HG03565 (cell line): ENCODE results near the gene PPM1H.
A peak's percentile ranks its signal among the peaks of the same experiment; 100 is the strongest.

Experiments
- ATAC-seq: cut with Tn5 transposase; IDR thresholded peaks from one replicate; pipeline ENCODE4 v1.9.1; 2021; ENCODE audit warnings: mild to moderate bottlenecking, moderate library complexity; ENCODE audit not compliant: unreplicated experiment

PPM1H gene

GRCh38 chr12:62627181-62627580 lies 307.8 kb downstream of the PPM1H start:
- ATAC-seq: no peak

- ATAC-seq: no peak
These were observed 309.7 kb downstream of the PPM1H start for GRCh38 chr12:62625228-62625627.

GRCh38 chr12:62622177-62622576 lies 312.8 kb downstream of the PPM1H start:
- no peak for ATAC-seq

- no peak for ATAC-seq
These were observed 313.8 kb downstream of the PPM1H start for GRCh38 chr12:62621101-62621638.

- no peak for ATAC-seq
These were observed 316.0 kb downstream of the PPM1H start for GRCh38 chr12:62618930-62619329.

- no peak for ATAC-seq
These were observed 316.6 kb downstream of the PPM1H start for GRCh38 chr12:62618319-62618718.

GRCh38 chr12:62613081-62613480 lies 321.9 kb downstream of the PPM1H start:
- no peak for ATAC-seq

DNA sequence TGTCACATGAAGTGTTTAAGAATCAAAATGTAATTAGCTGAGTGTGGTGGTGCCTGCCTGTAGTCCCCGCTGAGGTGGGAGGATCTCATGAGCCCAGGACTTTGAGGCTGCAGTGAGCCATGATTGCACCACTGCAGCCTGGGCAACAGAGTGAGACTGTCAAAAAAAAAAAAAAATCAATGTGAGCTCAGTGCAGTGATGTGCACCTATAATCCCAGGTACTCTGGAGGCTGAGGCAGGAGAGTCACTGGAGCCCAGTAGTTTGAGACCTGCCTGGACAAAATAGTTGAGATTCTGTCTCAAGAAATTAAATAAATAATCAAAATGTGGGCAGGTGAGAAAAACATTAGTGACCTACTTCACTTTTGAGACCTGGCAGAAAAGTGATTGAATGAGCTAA lies 328.3 kb downstream of the PPM1H start:
- ATAC-seq: no peak

- no peak for ATAC-seq
These were observed 329.0 kb downstream of the PPM1H start for GRCh38 chr12:62605981-62606380.

- ATAC-seq: no peak
These were observed 330.1 kb downstream of the PPM1H start for GRCh38 chr12:62604871-62605270.

GRCh38 chr12:62604373-62604772 lies 330.6 kb downstream of the PPM1H start:
- ATAC-seq: no peak

DNA sequence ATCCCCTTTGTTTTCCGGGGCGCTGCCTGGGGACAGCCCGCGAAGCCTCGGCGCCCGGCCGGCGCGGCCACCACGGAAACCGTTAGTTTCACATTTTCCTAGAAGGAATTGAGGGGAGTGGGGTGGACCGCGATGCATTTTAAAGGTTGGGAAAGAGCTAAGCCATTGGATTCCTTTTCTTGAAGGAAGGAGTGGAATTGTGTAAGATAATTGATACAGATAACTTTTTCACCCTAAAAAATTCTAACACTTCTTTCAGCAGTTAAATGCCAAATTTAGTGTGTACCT lies 331.2 kb downstream of the PPM1H start:
- no peak for ATAC-seq

GRCh38 chr12:62603061-62603810 lies 331.7 kb downstream of the PPM1H start:
- ATAC-seq: peak; percentile 59

GRCh38 chr12:62602255-62603060 lies 332.5 kb downstream of the PPM1H start:
- peak; percentile 53 for ATAC-seq

DNA sequence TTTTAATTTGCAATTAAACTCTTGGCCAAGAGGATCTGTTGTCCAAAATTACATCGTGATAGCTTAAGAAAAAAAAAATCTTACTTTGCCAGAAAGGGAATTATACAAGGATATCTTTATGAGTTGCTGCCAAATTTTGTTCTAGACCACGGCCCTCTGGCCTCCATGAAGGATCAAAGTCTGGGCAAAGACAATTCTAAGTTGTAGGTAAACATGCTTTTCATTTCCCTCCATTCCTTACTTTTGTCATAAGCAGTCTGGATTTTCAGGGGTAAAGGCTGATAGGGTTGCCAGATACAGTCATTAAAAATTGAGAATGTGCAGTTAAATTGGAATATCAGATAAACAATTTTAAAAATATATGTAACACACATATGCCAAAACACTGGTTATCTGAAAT lies 333.2 kb downstream of the PPM1H start:
- ATAC-seq: no peak

- ATAC-seq: no peak
These were observed 335.0 kb downstream of the PPM1H start for GRCh38 chr12:62599854-62600437.

GRCh38 chr12:62598846-62599245 lies 336.1 kb downstream of the PPM1H start:
- no peak for ATAC-seq

DNA sequence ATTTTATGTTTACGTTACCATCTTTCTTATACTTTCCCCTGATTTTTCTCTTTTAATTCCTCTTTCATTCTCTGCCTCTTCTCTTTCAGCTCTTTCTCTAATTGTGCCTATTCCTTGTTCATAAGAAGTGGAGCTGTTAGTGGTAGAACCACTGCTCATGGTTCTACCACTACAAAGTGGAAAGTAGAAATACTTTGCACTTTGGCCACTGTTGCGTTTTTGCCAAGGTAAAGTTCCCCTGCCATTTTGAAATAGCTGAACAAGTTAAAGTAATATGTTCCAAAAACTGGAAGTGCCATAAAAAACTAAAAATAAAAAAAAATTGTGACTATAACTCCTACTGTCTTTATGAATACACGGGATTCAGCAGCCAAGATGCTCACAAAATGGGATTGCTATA lies 337.7 kb downstream of the PPM1H start:
- ATAC-seq: no peak
